HepG2 (cell line): ENCODE data around the gene ST6GALNAC6. TPM values are rescaled to one million over a fixed set of nuclear protein-coding genes. Genes with fewer than 3 reads are reported as not detected.
A peak's percentile ranks its signal among the peaks of the same experiment; 100 is the strongest.

Experiments
- ATAD3A ChIP-seq: sonication (generic); formaldehyde crosslinking; IDR thresholded peaks from 2 replicates; pipeline ENCODE4 v1.4.0; 2020; ENCODE audit warnings: missing genetic modification reagents
- DPF2 ChIP-seq: sonication (generic); formaldehyde crosslinking; IDR thresholded peaks from 2 replicates; pipeline ENCODE4 v1.4.0; 2020; ENCODE audit warnings: mild to moderate bottlenecking, low read depth, missing genetic modification reagents, borderline replicate concordance
- EP300 ChIP-seq, 3 experiments: sonication (generic) in 1 of 3; formaldehyde crosslinking in 1 of 3; IDR thresholded peaks; 2 replicates each; pipeline versions ENCODE4 v1.5.1 to v1.6.1; 2011 to 2020; ENCODE audit warnings: low read depth in 2 of 3, low read length in 2 of 3, borderline replicate concordance in 1 of 3, improper control_type of control experiment in 1 of 3, mild to moderate bottlenecking in 1 of 3, missing genetic modification reagents in 1 of 3, moderate library complexity in 1 of 3
- FIP1L1 ChIP-seq: fragments of 200-400 bp; formaldehyde crosslinking; IDR thresholded peaks from 2 replicates; pipeline ENCODE4 v1.6.1; 2018; ENCODE audit warnings: low read depth, mild to moderate bottlenecking, low read length, moderate library complexity, borderline replicate concordance; ENCODE audit not compliant: insufficient read depth
- FOXJ3 ChIP-seq: sonication (generic); formaldehyde crosslinking; IDR thresholded peaks from 2 replicates; pipeline ENCODE4 v1.4.0; 2020; ENCODE audit warnings: missing genetic modification reagents, mild to moderate bottlenecking, borderline replicate concordance
- HNF4A ChIP-seq: sonication (generic); formaldehyde crosslinking; IDR thresholded peaks from 2 replicates; pipeline ENCODE4 v1.4.0; 2020; ENCODE audit warnings: missing genetic modification reagents
- HNRNPH1 ChIP-seq: fragments of 200-400 bp; formaldehyde crosslinking; optimal IDR thresholded peaks from 2 replicates; pipeline ENCODE3; 2017; ENCODE audit warnings: mild to moderate bottlenecking, low read depth, low read length
- HOXA3 ChIP-seq: sonication (generic); formaldehyde crosslinking; IDR thresholded peaks from 2 replicates; pipeline ENCODE4 v1.5.0; 2020; ENCODE audit warnings: missing genetic modification reagents
- HOXA5 ChIP-seq: sonication (generic); formaldehyde crosslinking; IDR thresholded peaks from 2 replicates; pipeline ENCODE4 v1.4.0; 2020; ENCODE audit warnings: missing genetic modification reagents
- HOXA9 ChIP-seq: sonication (generic); formaldehyde crosslinking; IDR thresholded peaks from 2 replicates; pipeline ENCODE4 v1.8.1; 2022; ENCODE audit warnings: missing genetic modification reagents, mild to moderate bottlenecking, moderate library complexity, borderline replicate concordance
- IRF2 ChIP-seq: IDR thresholded peaks from 2 replicates; pipeline ENCODE4 v1.6.1; 2018; ENCODE audit warnings: missing genetic modification reagents, missing compliant biosample characterization
- KAT8 ChIP-seq: IDR thresholded peaks from 2 replicates; pipeline ENCODE4 v1.6.1; 2016; ENCODE audit warnings: missing genetic modification reagents, missing compliant biosample characterization
- NCOA2 ChIP-seq: sonication (generic); formaldehyde crosslinking; IDR thresholded peaks from 2 replicates; pipeline ENCODE4 v1.8.0; 2022; ENCODE audit warnings: inconsistent platforms
- SP1 ChIP-seq, 2 experiments: fragments of 450-650 bp in 1 of 2; sonication (generic) in 1 of 2; formaldehyde crosslinking in 1 of 2; IDR thresholded peaks; 2 replicates each; pipeline versions ENCODE4 v1.4.0 to v1.6.1; 2016 to 2020; ENCODE audit warnings: missing genetic modification reagents in 1 of 2
- TAF1 ChIP-seq: sonication (generic); formaldehyde crosslinking; IDR thresholded peaks from 2 replicates; pipeline ENCODE4 v1.4.0; 2020; ENCODE audit warnings: missing genetic modification reagents
- ZNF253 ChIP-seq: sonication (generic); formaldehyde crosslinking; IDR thresholded peaks from 2 replicates; pipeline ENCODE4 v1.8.0; 2022; ENCODE audit warnings: mild to moderate bottlenecking, missing genetic modification reagents, borderline replicate concordance
- ZNF264 ChIP-seq: sonication (generic); formaldehyde crosslinking; IDR thresholded peaks from 2 replicates; pipeline ENCODE4 v1.4.0; 2020; ENCODE audit warnings: missing genetic modification reagents
- ZNF354B ChIP-seq: sonication (generic); formaldehyde crosslinking; IDR thresholded peaks from 2 replicates; pipeline ENCODE4 v1.8.0; 2022; ENCODE audit warnings: mild to moderate bottlenecking, missing genetic modification reagents
- ZNF749 ChIP-seq: sonication (generic); formaldehyde crosslinking; IDR thresholded peaks from 2 replicates; pipeline ENCODE4 v1.8.0; 2022; ENCODE audit warnings: mild to moderate bottlenecking, missing genetic modification reagents, moderate library complexity, borderline replicate concordance
- ZNF788 ChIP-seq: sonication (generic); formaldehyde crosslinking; IDR thresholded peaks from 2 replicates; pipeline ENCODE4 v1.5.0; 2020; ENCODE audit warnings: mild to moderate bottlenecking, missing genetic modification reagents, borderline replicate concordance
- polyA plus RNA-seq, 8 experiments: library from polyadenylated mRNA; depleted of rRNA in 3 of 8; stranded (reverse) in 7 of 8; unstranded in 1 of 8; fragments of >200 nt; fragmentation: Illumina TruSeq in 4 of 8; extraction: Trizol in 4 of 8; gene quantifications; 2 replicates each; pipeline versions ENCODE4 v1.2.1 to v1.2.3, GENCODE V29; 2011 to 2016; ENCODE audit warnings: low read depth in 4 of 8, missing spikeins in 1 of 8, mixed read lengths in 1 of 8; ENCODE audit not compliant: insufficient read depth in 1 of 8
- total RNA-seq, 5 experiments: library from RNA; depleted of rRNA; stranded (reverse); fragments of >200 nt; fragmentation: Illumina TruSeq; extraction: Trizol; gene quantifications; 2 replicates each; pipeline ENCODE4 v1.2.3, GENCODE V29; 2016; ENCODE audit warnings: low read depth in 1 of 5
- TF ChIP-seq, protein P1 (sequence below): sonication (generic); formaldehyde crosslinking; IDR thresholded peaks from 2 replicates; pipeline ENCODE4 v1.5.1; 2020; ENCODE audit warnings: mild to moderate bottlenecking, missing genetic modification reagents, borderline replicate concordance
- TF ChIP-seq, protein P2 (sequence below): sonication (generic); formaldehyde crosslinking; IDR thresholded peaks from 2 replicates; pipeline ENCODE4 v1.4.0; 2020; ENCODE audit warnings: missing genetic modification reagents

The ST6GALNAC6 gene
- total and polyA plus RNA-seq, 2 of the 13 experiments (the other 11 are each of a cell fraction or from before 2014, with no cell fraction given): 18.5 to 65.4 TPM

- TF ChIP-seq KAT8 (CRISPR knock-in tag) (peak; percentile 79), NCOA2 (CRISPR knock-in tag) (peak; percentile 73; the same call in 1 of the 2 replicates), ATAD3A (CRISPR knock-in tag) (no peak), ZNF354B (CRISPR knock-in tag) (no peak), SP1 (IDR thresholded peaks at IDR 0.05) (no peak), SP1 (CRISPR knock-in tag; IDR thresholded peaks at IDR 0.05) (peak; percentile 44; the same call in 1 of the 2 replicates), FIP1L1 (no peak), ZNF788 (CRISPR knock-in tag) (peak; percentile 23; the same call in 1 of the 2 replicates), FOXJ3 (CRISPR knock-in tag) (peak; percentile 32; the same call in 1 of the 2 replicates), EP300 (IDR thresholded peaks at IDR 0.05; ENCODE audit: low read depth in 2 of 2, low read length in 2 of 2) (no peak), EP300 (CRISPR knock-in tag; IDR thresholded peaks at IDR 0.05; ENCODE audit: borderline replicate concordance) (peak; percentile 64), TAF1 (peak; percentile 42; the same call in 1 of the 2 replicates), DPF2 (CRISPR knock-in tag) (peak; percentile 69; the same call in 1 of the 2 replicates), HNF4A (CRISPR knock-in tag) (peak; percentile 67; the same call in 1 of the 2 replicates), ZNF253 (no peak), ZNF749 (CRISPR knock-in tag) (no peak), HOXA5 (CRISPR knock-in tag) (peak; percentile 67; the same call in 1 of the 2 replicates), HOXA3 (CRISPR knock-in tag) (peak; percentile 81), IRF2 (peak; percentile 78), HNRNPH1 (peak; percentile 25), ZNF264 (CRISPR knock-in tag) (peak; percentile 28; the same call in 1 of the 2 replicates), HOXA9 (CRISPR knock-in tag) (no peak)
- TF ChIP-seq, protein P1, sequence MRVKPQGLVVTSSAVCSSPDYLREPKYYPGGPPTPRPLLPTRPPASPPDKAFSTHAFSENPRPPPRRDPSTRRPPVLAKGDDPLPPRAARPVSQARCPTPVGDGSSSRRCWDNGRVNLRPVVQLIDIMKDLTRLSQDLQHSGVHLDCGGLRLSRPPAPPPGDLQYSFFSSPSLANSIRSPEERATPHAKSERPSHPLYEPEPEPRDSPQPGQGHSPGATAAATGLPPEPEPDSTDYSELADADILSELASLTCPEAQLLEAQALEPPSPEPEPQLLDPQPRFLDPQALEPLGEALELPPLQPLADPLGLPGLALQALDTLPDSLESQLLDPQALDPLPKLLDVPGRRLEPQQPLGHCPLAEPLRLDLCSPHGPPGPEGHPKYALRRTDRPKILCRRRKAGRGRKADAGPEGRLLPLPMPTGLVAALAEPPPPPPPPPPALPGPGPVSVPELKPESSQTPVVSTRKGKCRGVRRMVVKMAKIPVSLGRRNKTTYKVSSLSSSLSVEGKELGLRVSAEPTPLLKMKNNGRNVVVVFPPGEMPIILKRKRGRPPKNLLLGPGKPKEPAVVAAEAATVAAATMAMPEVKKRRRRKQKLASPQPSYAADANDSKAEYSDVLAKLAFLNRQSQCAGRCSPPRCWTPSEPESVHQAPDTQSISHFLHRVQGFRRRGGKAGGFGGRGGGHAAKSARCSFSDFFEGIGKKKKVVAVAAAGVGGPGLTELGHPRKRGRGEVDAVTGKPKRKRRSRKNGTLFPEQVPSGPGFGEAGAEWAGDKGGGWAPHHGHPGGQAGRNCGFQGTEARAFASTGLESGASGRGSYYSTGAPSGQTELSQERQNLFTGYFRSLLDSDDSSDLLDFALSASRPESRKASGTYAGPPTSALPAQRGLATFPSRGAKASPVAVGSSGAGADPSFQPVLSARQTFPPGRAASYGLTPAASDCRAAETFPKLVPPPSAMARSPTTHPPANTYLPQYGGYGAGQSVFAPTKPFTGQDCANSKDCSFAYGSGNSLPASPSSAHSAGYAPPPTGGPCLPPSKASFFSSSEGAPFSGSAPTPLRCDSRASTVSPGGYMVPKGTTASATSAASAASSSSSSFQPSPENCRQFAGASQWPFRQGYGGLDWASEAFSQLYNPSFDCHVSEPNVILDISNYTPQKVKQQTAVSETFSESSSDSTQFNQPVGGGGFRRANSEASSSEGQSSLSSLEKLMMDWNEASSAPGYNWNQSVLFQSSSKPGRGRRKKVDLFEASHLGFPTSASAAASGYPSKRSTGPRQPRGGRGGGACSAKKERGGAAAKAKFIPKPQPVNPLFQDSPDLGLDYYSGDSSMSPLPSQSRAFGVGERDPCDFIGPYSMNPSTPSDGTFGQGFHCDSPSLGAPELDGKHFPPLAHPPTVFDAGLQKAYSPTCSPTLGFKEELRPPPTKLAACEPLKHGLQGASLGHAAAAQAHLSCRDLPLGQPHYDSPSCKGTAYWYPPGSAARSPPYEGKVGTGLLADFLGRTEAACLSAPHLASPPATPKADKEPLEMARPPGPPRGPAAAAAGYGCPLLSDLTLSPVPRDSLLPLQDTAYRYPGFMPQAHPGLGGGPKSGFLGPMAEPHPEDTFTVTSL: no peak
- TF ChIP-seq, protein P2, sequence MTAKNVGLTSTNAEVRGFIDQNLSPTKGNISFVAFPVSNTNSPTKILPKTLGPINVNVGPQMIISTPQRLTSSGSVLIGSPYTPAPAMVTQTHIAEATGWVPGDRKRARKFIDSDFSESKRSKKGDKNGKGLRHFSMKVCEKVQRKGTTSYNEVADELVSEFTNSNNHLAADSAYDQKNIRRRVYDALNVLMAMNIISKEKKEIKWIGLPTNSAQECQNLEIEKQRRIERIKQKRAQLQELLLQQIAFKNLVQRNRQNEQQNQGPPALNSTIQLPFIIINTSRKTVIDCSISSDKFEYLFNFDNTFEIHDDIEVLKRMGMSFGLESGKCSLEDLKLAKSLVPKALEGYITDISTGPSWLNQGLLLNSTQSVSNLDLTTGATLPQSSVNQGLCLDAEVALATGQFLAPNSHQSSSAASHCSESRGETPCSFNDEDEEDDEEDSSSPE: no peak
These were observed 4.4 kb upstream of the ST6GALNAC6 start (continued) for GRCh38 chr9:127903557-127904475.
